Measurements from ENCODE around the gene OR10G3.

- TF ChIP-seq CTCF (conservative IDR thresholded peaks at IDR 0.05): no peak
- no peak for TF ChIP-seq ZFX (IDR thresholded peaks at IDR 0.05)
These were observed 38.3 kb downstream of the OR10G3 start for GRCh38 chr14:21541413-21542074.

All from C4-2B (cell line).